DMS153 (cell line): ENCODE data around the gene SHISA7.
"Not testable (repeated sequence)": the region's sequence is repeated elsewhere in the genome, so short reads cannot be mapped to it uniquely, and the experiment has no call there.

Experiments used
- DNase-seq: peaks from one replicate; lab custom pipeline; 2025; lab: John Stamatoyannopoulos, UW

SHISA7 gene

GRCh38 chr19:55446060-55446459, 3.0 kb upstream of the SHISA7 start:
- no peak for DNase-seq

- DNase-seq: no peak
Observed at GRCh38 chr19:55444646-55445045, 1.5 kb upstream of the SHISA7 start.

- no peak for DNase-seq
Observed at GRCh38 chr19:55443824-55444480, 852 bp upstream of the SHISA7 start.

- no peak for DNase-seq
Observed at GRCh38 chr19:55442372-55442961, 633 bp downstream of the SHISA7 start.

GRCh38 chr19:55441692-55442321, 1.3 kb downstream of the SHISA7 start:
- DNase-seq: peak; percentile 32

GRCh38 chr19:55441319-55441691, 1.8 kb downstream of the SHISA7 start:
- DNase-seq: no peak

- DNase-seq: peak; percentile 37
Observed at GRCh38 chr19:55440411-55441105, 2.5 kb downstream of the SHISA7 start.

GRCh38 chr19:55439052-55439451, 4.0 kb downstream of the SHISA7 start:
- no peak for DNase-seq

- DNase-seq: peak; percentile 16
Observed at GRCh38 chr19:55437410-55437809, 5.7 kb downstream of the SHISA7 start.

GRCh38 chr19:55436847-55437246, 6.3 kb downstream of the SHISA7 start:
- DNase-seq: no peak

GRCh38 chr19:55435020-55435419, 8.1 kb downstream of the SHISA7 start:
- DNase-seq: no peak

- DNase-seq: no peak
Observed at GRCh38 chr19:55434356-55434919, 8.7 kb downstream of the SHISA7 start.

GRCh38 chr19:55433292-55433691, 9.8 kb downstream of the SHISA7 start:
- DNase-seq: no peak

GRCh38 chr19:55432241-55432959, 10.7 kb downstream of the SHISA7 start:
- DNase-seq: no peak

GRCh38 chr19:55431183-55431582, 11.9 kb downstream of the SHISA7 start:
- no peak for DNase-seq

- no peak for DNase-seq
Observed at GRCh38 chr19:55426042-55426441, 17.1 kb downstream of the SHISA7 start.

- DNase-seq: no peak
Observed at GRCh38 chr19:55424518-55424917, 18.6 kb downstream of the SHISA7 start.

GRCh38 chr19:55423225-55424005, 19.7 kb downstream of the SHISA7 start:
- DNase-seq: no peak

GRCh38 chr19:55421281-55421680, 21.8 kb downstream of the SHISA7 start:
- DNase-seq: not testable (repeated sequence)

- no peak for DNase-seq
Observed at GRCh38 chr19:55419624-55420236, 23.4 kb downstream of the SHISA7 start.

- DNase-seq: no peak
Observed at GRCh38 chr19:55419103-55419502, 24.0 kb downstream of the SHISA7 start.
